ENCODE results near the gene SLC6A17. TPM values are rescaled to one million over a fixed set of nuclear protein-coding genes. Genes with fewer than 3 reads are reported as not detected.

Gene SLC6A17
- total RNA-seq, 2 donors from 2014 or later = 0.07 TPM; not detected in 1

GRCh38 chr1:110164725-110165350 lies 14.5 kb downstream of the SLC6A17 start:
- WGBS, 2 experiments (ENCODE audit: insufficient coverage in 1 of 2, insufficient read length in 1 of 2) = 62 to 70% methylated on average over 4 to 10 of the region's 10 CpGs
- Mint-ChIP-seq H3K36me3 (ENCODE audit: low read depth) (no peaks in the 10 kb centered on the region), H3K27ac (no peak overlapping the region), H3K4me3 (no peak overlapping the region), H3K4me1 (no peaks in the 10 kb centered on the region), H3K9me3 (no peaks in the 10 kb centered on the region), H3K27me3 (ENCODE audit: insufficient read depth) (peaks cover 11% of the 10 kb centered on the region)
- no peak overlapping the region for H3K27ac ChIP-seq (ENCODE audit: low read depth, low read length)
- no peak for DNase-seq
- H3K4me3 ChIP-seq (ENCODE audit: low read length) = no peak overlapping the region
- TF ChIP-seq CTCF (conservative IDR thresholded peaks at IDR 0.05) = no peak
- H3K9ac ChIP-seq (ENCODE audit: extremely low read depth, low read length, poor library complexity, severe bottlenecking) = no peak overlapping the region
- no peaks in the 10 kb centered on the region for H3K36me3 ChIP-seq (ENCODE audit: control insufficient read depth, insufficient read depth, low read length)
- H3K9me3 ChIP-seq (ENCODE audit: control insufficient read depth, low read length) = no peaks in the 10 kb centered on the region
- peaks cover 2% of the 10 kb centered on the region for H3K27me3 ChIP-seq (ENCODE audit: control insufficient read depth, insufficient read depth, low read length, poor library complexity, severe bottlenecking)
- no peaks in the 10 kb centered on the region for H3K4me1 ChIP-seq (ENCODE audit: control insufficient read depth, insufficient read depth, low read length)

GRCh38 chr1:110165761-110166231 lies 15.5 kb downstream of the SLC6A17 start:
- no peak overlapping the region for H3K4me3 ChIP-seq (ENCODE audit: low read length)
- H3K9ac ChIP-seq (ENCODE audit: extremely low read depth, low read length, poor library complexity, severe bottlenecking) = no peak overlapping the region
- H3K4me1 Mint-ChIP-seq = no peaks in the 10 kb centered on the region
- H3K4me3 Mint-ChIP-seq = no peak overlapping the region
- H3K36me3 Mint-ChIP-seq (ENCODE audit: low read depth) = no peaks in the 10 kb centered on the region
- no peak for DNase-seq
- no peaks in the 10 kb centered on the region for H3K9me3 ChIP-seq (ENCODE audit: control insufficient read depth, low read length)
- no peaks in the 10 kb centered on the region for H3K27me3 ChIP-seq (ENCODE audit: control insufficient read depth, insufficient read depth, low read length, poor library complexity, severe bottlenecking)
- H3K4me1 ChIP-seq (ENCODE audit: control insufficient read depth, insufficient read depth, low read length) = no peaks in the 10 kb centered on the region
- peaks cover 2% of the 10 kb centered on the region for H3K27me3 Mint-ChIP-seq (ENCODE audit: insufficient read depth)
- TF ChIP-seq CTCF (conservative IDR thresholded peaks at IDR 0.05) = no peak
- H3K36me3 ChIP-seq (ENCODE audit: control insufficient read depth, insufficient read depth, low read length) = no peaks in the 10 kb centered on the region
- no peaks in the 10 kb centered on the region for H3K9me3 Mint-ChIP-seq
- WGBS, 2 experiments (ENCODE audit: insufficient coverage in 1 of 2, insufficient read length in 1 of 2) = 86 to 87% methylated on average over 4 to 6 of the region's 6 CpGs
- no peak overlapping the region for H3K27ac Mint-ChIP-seq
- no peak overlapping the region for H3K27ac ChIP-seq (ENCODE audit: low read depth, low read length)

- WGBS, 2 experiments (ENCODE audit: insufficient coverage in 1 of 2, insufficient read length in 1 of 2) = 76 to 83% methylated on average over 5 to 11 of the region's 11 CpGs
- H3K27me3 ChIP-seq (ENCODE audit: control insufficient read depth, insufficient read depth, low read length, poor library complexity, severe bottlenecking) = no peaks in the 10 kb centered on the region
- Mint-ChIP-seq H3K36me3 (ENCODE audit: low read depth) (no peaks in the 10 kb centered on the region), H3K4me3 (no peak overlapping the region), H3K4me1 (no peaks in the 10 kb centered on the region), H3K27me3 (ENCODE audit: insufficient read depth) (peaks cover 1% of the 10 kb centered on the region), H3K9me3 (no peaks in the 10 kb centered on the region), H3K27ac (no peak overlapping the region)
- no peak overlapping the region for H3K27ac ChIP-seq (ENCODE audit: low read depth, low read length)
- H3K4me1 ChIP-seq (ENCODE audit: control insufficient read depth, insufficient read depth, low read length) = no peaks in the 10 kb centered on the region
- TF ChIP-seq CTCF (conservative IDR thresholded peaks at IDR 0.05) = no peak
- H3K4me3 ChIP-seq (ENCODE audit: low read length) = no peak overlapping the region
- no peak for DNase-seq
- no peaks in the 10 kb centered on the region for H3K36me3 ChIP-seq (ENCODE audit: control insufficient read depth, insufficient read depth, low read length)
- H3K9ac ChIP-seq (ENCODE audit: extremely low read depth, low read length, poor library complexity, severe bottlenecking) = no peak overlapping the region
- H3K9me3 ChIP-seq (ENCODE audit: control insufficient read depth, low read length) = no peaks in the 10 kb centered on the region
These were observed 16.6 kb downstream of the SLC6A17 start for GRCh38 chr1:110166861-110167260.

All from endodermal cell (in vitro differentiated cells).